Suprapubic skin (tissue), 3 donors: ENCODE measurements around the gene KIAA1217.

Source experiments
- POLR2A ChIP-seq, 2 donors: fragments of 450-650 bp; IDR thresholded peaks; one replicate each; pipeline ENCODE4 v1.6.1; 2017; ENCODE audit warnings: antibody characterized with exemption in 2 of 2, mild to moderate bottlenecking in 2 of 2, moderate library complexity in 2 of 2
- TF ChIP-seq, protein P1 (sequence below), 2 donors: fragments of 200-600 bp in 1 of 2; fragments of 450-650 bp in 1 of 2; sonication (generic) in 1 of 2; IDR thresholded peaks; one replicate each; pipeline ENCODE4 v1.5.1; 2016 to 2019; ENCODE audit warnings: antibody characterized with exemption in 2 of 2, mild to moderate bottlenecking in 1 of 2, moderate library complexity in 1 of 2

- TF ChIP-seq, protein P1, sequence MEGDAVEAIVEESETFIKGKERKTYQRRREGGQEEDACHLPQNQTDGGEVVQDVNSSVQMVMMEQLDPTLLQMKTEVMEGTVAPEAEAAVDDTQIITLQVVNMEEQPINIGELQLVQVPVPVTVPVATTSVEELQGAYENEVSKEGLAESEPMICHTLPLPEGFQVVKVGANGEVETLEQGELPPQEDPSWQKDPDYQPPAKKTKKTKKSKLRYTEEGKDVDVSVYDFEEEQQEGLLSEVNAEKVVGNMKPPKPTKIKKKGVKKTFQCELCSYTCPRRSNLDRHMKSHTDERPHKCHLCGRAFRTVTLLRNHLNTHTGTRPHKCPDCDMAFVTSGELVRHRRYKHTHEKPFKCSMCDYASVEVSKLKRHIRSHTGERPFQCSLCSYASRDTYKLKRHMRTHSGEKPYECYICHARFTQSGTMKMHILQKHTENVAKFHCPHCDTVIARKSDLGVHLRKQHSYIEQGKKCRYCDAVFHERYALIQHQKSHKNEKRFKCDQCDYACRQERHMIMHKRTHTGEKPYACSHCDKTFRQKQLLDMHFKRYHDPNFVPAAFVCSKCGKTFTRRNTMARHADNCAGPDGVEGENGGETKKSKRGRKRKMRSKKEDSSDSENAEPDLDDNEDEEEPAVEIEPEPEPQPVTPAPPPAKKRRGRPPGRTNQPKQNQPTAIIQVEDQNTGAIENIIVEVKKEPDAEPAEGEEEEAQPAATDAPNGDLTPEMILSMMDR (IDR thresholded peaks at IDR 0.05), result no peak
- no peak for TF ChIP-seq POLR2A (IDR thresholded peaks at IDR 0.05)
Measured at GRCh38 chr10:24531439-24531838, 322.5 kb downstream of the KIAA1217 start.
